MM.1S (cell line): ENCODE data around the gene PROX1.

Experiments
- DNase-seq: peaks from one replicate; pipeline ENCODE4 v3.0.0-alpha.2; 2015
- H2AFZ ChIP-seq: fragments of 300-600 bp; sonication (generic); 2 replicates; pipeline ENCODE4 v1.6.0; 2016; ENCODE audit warnings: antibody characterized with exemption, low read length
- H3F3A ChIP-seq: fragments of 300-600 bp; sonication (generic); 2 replicates; pipeline ENCODE4 v1.6.1; 2016; ENCODE audit warnings: mild to moderate bottlenecking, antibody characterized with exemption, low read length, moderate library complexity, mixed read lengths; ENCODE audit not compliant: insufficient read depth
- H3K27ac ChIP-seq: fragments of 300-600 bp; sonication (generic); 2 replicates; pipeline ENCODE4 v1.5.1; 2016; ENCODE audit warnings: mild to moderate bottlenecking, low read length
- H3K27me3 ChIP-seq: fragments of 300-600 bp; sonication (generic); replicated peaks from 2 replicates; pipeline ENCODE4 v1.6.0; 2016; ENCODE audit warnings: low read length; ENCODE audit not compliant: insufficient read depth
- H3K36me3 ChIP-seq: fragments of 300-600 bp; sonication (generic); replicated peaks from 2 replicates; pipeline ENCODE4 v1.6.1; 2016; ENCODE audit warnings: mild to moderate bottlenecking, low read length, mixed read lengths; ENCODE audit not compliant: insufficient read depth
- H3K4me1 ChIP-seq: fragments of 300-600 bp; sonication (generic); 2 replicates; pipeline ENCODE4 v1.6.1; 2016; ENCODE audit warnings: low read length, mixed read lengths
- H3K4me2 ChIP-seq: fragments of 300-600 bp; sonication (generic); 2 replicates; pipeline ENCODE4 v1.6.0; 2016; ENCODE audit warnings: low read depth, low read length
- H3K4me3 ChIP-seq: fragments of 300-600 bp; sonication (generic); 2 replicates; pipeline ENCODE4 v1.5.1; 2016; ENCODE audit warnings: low read length, mixed read lengths
- H3K79me2 ChIP-seq: fragments of 300-600 bp; sonication (generic); 2 replicates; pipeline ENCODE4 v1.6.1; 2016; ENCODE audit warnings: mixed run types, low read length, mixed read lengths
- H3K9ac ChIP-seq: fragments of 300-600 bp; sonication (generic); 2 replicates; pipeline ENCODE4 v1.6.1; 2016; ENCODE audit warnings: low read length, mixed read lengths
- H3K9me2 ChIP-seq: fragments of 300-600 bp; sonication (generic); replicated peaks from 2 replicates; pipeline ENCODE4 v1.6.1; 2016; ENCODE audit warnings: mild to moderate bottlenecking, low read length, mixed read lengths; ENCODE audit not compliant: insufficient read depth
- H3K9me3 ChIP-seq: fragments of 300-600 bp; sonication (generic); replicated peaks from 2 replicates; pipeline ENCODE4 v1.6.1; 2016; ENCODE audit warnings: mild to moderate bottlenecking, low read length, mixed read lengths; ENCODE audit not compliant: insufficient read depth
- H4K20me1 ChIP-seq: fragments of 300-600 bp; sonication (generic); 2 replicates; pipeline ENCODE4 v1.6.1; 2016; ENCODE audit warnings: mild to moderate bottlenecking, low read length, moderate library complexity, mixed read lengths; ENCODE audit not compliant: insufficient read depth
- CTCF ChIP-seq: fragments of 300-600 bp; sonication (generic); IDR thresholded peaks from 2 replicates; pipeline ENCODE4 v1.5.1; 2016; ENCODE audit warnings: antibody characterized with exemption, low read length, mixed read lengths
- EZH2 ChIP-seq: fragments of 300-600 bp; sonication (generic); optimal IDR thresholded peaks from 2 replicates; pipeline ENCODE3; 2017; ENCODE audit warnings: low read depth, mild to moderate bottlenecking, antibody characterized with exemption, low read length, mixed read lengths
- EZH2phosphoT487 ChIP-seq: fragments of 300-600 bp; sonication (generic); IDR thresholded peaks from 2 replicates; pipeline ENCODE4 v1.6.1; 2018; ENCODE audit warnings: antibody characterized with exemption, low read length

The PROX1 gene

GRCh38 chr1:214044438-214045214, 56.9 kb downstream of the PROX1 start:
- Histone ChIP-seq H3K27ac (no peak overlapping the region), H3K79me2 (no peaks in the 10 kb centered on the region), H3K4me1 (no peaks in the 10 kb centered on the region), H3K27me3 (no peaks in the 10 kb centered on the region), H3K9me2 (no peaks in the 10 kb centered on the region), H2AFZ (no peak overlapping the region), H3K4me3 (no peak overlapping the region), H4K20me1 (no peaks in the 10 kb centered on the region), H3K9ac (no peak overlapping the region), H3K9me3 (no peaks in the 10 kb centered on the region), H3F3A (no peaks in the 10 kb centered on the region), H3K4me2 (no peak overlapping the region), H3K36me3 (no peaks in the 10 kb centered on the region)
- no peak for DNase-seq
- TF ChIP-seq CTCF, result no peak
- no peak for TF ChIP-seq EZH2
- no peak for TF ChIP-seq EZH2phosphoT487

- Histone ChIP-seq H3K9me3 (no peaks in the 10 kb centered on the region), H4K20me1 (no peaks in the 10 kb centered on the region), H2AFZ (no peak overlapping the region), H3K79me2 (no peaks in the 10 kb centered on the region), H3K27ac (no peak overlapping the region), H3K4me1 (no peaks in the 10 kb centered on the region), H3K27me3 (no peaks in the 10 kb centered on the region), H3K4me2 (no peak overlapping the region), H3K9ac (no peak overlapping the region), H3K9me2 (no peaks in the 10 kb centered on the region), H3K4me3 (no peak overlapping the region), H3K36me3 (no peaks in the 10 kb centered on the region), H3F3A (no peaks in the 10 kb centered on the region)
- TF ChIP-seq EZH2, result no peak
- no peak for TF ChIP-seq CTCF
- no peak for TF ChIP-seq EZH2phosphoT487
- no peak for DNase-seq
These were observed 63.0 kb downstream of the PROX1 start for GRCh38 chr1:214050513-214051401.

- Histone ChIP-seq H4K20me1 (no peaks in the 10 kb centered on the region), H3K4me1 (no peaks in the 10 kb centered on the region), H3F3A (no peaks in the 10 kb centered on the region), H3K79me2 (no peaks in the 10 kb centered on the region), H3K27ac (no peak overlapping the region), H3K9me2 (no peaks in the 10 kb centered on the region), H3K4me3 (no peak overlapping the region), H3K27me3 (no peaks in the 10 kb centered on the region), H3K9ac (no peak overlapping the region), H2AFZ (no peak overlapping the region), H3K36me3 (no peaks in the 10 kb centered on the region), H3K9me3 (no peaks in the 10 kb centered on the region), H3K4me2 (no peak overlapping the region)
- no peak for DNase-seq
- TF ChIP-seq EZH2phosphoT487, result no peak
- TF ChIP-seq EZH2, result no peak
- TF ChIP-seq CTCF, result no peak
These were observed 64.0 kb downstream of the PROX1 start for GRCh38 chr1:214051786-214052185.
